ENCODE measurements around the gene TMEM163. TPM values are rescaled to one million over a fixed set of nuclear protein-coding genes. Genes with fewer than 3 reads are reported as not detected.

The TMEM163 gene
- total RNA-seq, 1 donor from 2014 or later, result 0.21 TPM

DNA sequence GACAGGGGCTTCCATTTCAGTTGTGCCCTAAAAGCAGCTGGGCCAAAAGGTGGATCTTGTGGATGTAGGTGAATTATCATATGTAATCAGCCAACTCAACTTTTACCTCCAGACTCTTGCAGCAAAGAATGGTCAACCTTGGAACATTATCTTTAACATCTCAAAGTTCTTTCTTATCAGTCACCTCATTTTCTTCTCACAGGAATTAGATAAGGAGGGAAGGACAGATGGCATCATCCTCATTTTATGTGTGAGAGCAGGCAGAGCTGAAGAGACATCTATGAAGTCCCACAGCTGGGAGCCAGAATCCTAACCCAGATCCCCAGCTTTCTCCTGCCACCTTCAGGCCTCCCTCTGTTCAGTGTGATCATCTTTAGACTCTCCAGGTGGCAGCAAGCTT is 282.9 kb downstream of the TMEM163 start:
- Mint-ChIP-seq H3K27me3 (ENCODE audit: insufficient read depth) (no peaks in the 10 kb centered on the region), H3K4me3 (no peak overlapping the region), H3K36me3 (ENCODE audit: low read depth) (peaks cover 5% of the 10 kb centered on the region), H3K9me3 (no peaks in the 10 kb centered on the region), H3K4me1 (ENCODE audit: low read depth) (no peaks in the 10 kb centered on the region), H3K27ac (no peak overlapping the region)
- intact Hi-C loops (cut with micrococcal nuclease), result no loop called here
- no peak for DNase-seq (ENCODE audit: low spot score)

DNA sequence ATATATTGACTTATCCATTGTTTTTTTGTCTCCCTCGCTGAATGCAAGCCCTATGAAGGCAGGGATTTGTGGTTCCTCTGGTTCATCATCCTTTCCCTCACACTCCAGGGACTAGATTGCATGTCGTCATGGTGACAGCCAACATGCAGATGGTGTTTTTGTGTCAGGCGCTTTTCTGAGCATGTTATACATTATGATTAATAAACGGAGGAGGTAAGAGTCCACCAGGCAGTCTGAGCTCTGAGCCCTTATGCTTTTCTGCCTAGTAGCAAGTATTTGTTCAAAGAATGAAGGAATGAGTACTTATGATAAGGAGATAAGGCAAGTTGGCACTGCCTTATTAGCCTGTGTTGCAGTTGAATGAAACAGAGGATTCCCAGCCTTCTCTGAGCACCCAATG is 283.3 kb downstream of the TMEM163 start:
- H3K4me3 Mint-ChIP-seq, result no peak overlapping the region
- H3K36me3 Mint-ChIP-seq (ENCODE audit: low read depth), result peaks cover 5% of the 10 kb centered on the region
- no peak for DNase-seq (ENCODE audit: low spot score)
- no peaks in the 10 kb centered on the region for H3K9me3 Mint-ChIP-seq
- H3K27me3 Mint-ChIP-seq (ENCODE audit: insufficient read depth), result no peaks in the 10 kb centered on the region
- intact Hi-C loops (cut with micrococcal nuclease), result no loop called here
- H3K27ac Mint-ChIP-seq, result no peak overlapping the region
- no peaks in the 10 kb centered on the region for H3K4me1 Mint-ChIP-seq (ENCODE audit: low read depth)

DNA sequence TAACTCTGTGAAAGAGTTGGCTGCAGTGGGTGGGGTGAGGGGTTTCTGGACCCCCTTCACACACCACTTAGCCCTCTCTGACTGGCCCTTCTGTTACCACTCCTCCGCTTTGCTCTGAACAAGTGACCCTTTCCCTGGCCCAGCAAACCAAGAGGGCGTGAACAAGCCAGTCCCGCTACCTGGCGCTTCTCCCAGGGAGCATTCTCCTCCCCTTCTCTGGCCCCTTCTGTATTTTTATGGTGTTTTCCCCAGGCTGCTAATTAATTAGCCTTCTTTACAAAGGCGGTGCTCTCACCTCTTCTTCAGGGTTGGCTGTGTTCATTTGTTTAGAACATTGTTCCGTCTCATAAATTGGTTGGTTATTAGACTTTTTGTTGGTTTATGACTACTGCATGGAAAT is 284.8 kb downstream of the TMEM163 start:
- no peaks in the 10 kb centered on the region for H3K27me3 Mint-ChIP-seq (ENCODE audit: insufficient read depth)
- H3K36me3 Mint-ChIP-seq (ENCODE audit: low read depth), result peaks cover 5% of the 10 kb centered on the region
- no peaks in the 10 kb centered on the region for H3K4me1 Mint-ChIP-seq (ENCODE audit: low read depth)
- no peak for DNase-seq (ENCODE audit: low spot score)
- intact Hi-C loops (cut with micrococcal nuclease), result no loop called here
- no peak overlapping the region for H3K4me3 Mint-ChIP-seq
- no peaks in the 10 kb centered on the region for H3K9me3 Mint-ChIP-seq
- H3K27ac Mint-ChIP-seq, result no peak overlapping the region

DNA sequence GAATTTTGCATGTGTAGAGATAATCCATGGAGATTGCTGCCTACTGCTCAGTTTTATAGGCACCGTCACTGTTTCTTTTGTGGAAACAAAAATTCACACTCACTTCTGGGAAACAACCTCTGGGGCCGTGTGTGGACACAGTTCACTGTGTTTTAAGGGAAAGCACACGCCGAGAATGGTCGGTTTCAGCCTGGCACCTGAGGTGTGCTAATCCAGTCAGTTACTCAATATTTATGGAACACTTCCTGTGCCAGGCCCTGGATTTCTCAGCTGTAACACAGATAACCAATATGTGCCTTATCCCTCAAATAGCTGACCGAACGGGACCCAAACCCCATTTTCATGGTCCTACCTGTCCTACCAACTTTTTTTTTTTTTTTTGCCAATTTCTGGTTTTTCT is 285.3 kb downstream of the TMEM163 start:
- Mint-ChIP-seq H3K36me3 (ENCODE audit: low read depth) (peaks cover 5% of the 10 kb centered on the region), H3K9me3 (no peaks in the 10 kb centered on the region), H3K4me3 (no peak overlapping the region), H3K4me1 (ENCODE audit: low read depth) (no peaks in the 10 kb centered on the region), H3K27ac (no peak overlapping the region), H3K27me3 (ENCODE audit: insufficient read depth) (no peaks in the 10 kb centered on the region)
- no peak for DNase-seq (ENCODE audit: low spot score)
- intact Hi-C loops (cut with micrococcal nuclease), result no loop called here

DNA sequence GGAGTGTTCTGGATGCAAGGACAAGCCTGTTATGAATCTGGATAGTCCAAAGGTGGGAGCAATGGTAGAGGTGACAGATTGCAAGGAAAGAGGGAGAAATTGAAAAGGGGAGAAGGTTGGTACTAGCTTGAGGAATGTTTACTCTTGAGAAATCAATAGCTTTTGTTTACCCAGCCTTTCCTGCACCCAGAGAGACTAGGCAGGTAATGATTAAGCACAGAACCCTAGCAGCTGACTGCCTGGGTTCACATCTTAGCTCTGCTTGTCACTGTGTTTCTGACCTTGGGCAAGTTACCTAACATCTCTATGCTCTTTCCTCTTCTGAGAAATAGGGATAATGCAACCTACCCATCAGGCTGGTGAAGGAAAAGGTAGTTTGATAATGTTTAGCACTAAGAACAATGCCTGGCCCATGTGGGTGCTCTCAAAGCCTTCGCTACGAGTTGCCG is 286.3 kb downstream of the TMEM163 start:
- no peaks in the 10 kb centered on the region for H3K4me1 Mint-ChIP-seq (ENCODE audit: low read depth)
- DNase-seq (ENCODE audit: low spot score), result no peak
- H3K9me3 Mint-ChIP-seq, result no peaks in the 10 kb centered on the region
- H3K36me3 Mint-ChIP-seq (ENCODE audit: low read depth), result peaks cover 6% of the 10 kb centered on the region
- H3K27ac Mint-ChIP-seq, result no peak overlapping the region
- intact Hi-C loops (cut with micrococcal nuclease), result no loop called here
- H3K27me3 Mint-ChIP-seq (ENCODE audit: insufficient read depth), result no peaks in the 10 kb centered on the region
- H3K4me3 Mint-ChIP-seq, result no peak overlapping the region

DNA sequence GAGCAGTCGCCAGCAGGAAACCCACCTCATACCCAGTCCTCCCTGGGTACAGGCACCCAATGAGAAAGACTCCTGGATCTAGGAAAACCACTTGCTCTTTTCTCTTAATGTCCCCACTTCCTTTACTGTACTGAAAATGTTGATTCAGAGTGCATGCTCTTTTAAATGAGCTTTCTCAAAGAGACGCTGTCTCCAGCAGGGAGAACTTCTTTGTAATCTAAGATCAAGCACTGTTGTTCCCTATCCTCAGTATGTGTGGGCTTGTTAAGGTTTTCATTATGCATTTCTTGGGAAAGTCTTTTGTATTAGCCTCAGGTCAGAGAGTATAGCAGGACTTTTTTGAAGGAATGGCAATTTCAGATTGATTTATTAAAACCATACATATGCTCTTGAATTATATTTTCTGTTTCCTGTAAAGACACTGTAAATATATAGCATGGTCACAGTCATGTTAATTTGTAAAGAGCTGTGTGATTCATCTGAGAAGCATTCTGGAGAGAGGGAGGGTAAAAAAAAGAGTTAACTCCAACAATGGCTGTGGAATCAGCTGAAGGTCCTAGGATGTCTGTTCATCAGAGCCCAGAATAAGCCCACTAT is 286.9 kb downstream of the TMEM163 start:
- Mint-ChIP-seq H3K27me3 (ENCODE audit: insufficient read depth) (no peaks in the 10 kb centered on the region), H3K27ac (no peak overlapping the region), H3K4me3 (no peak overlapping the region), H3K9me3 (no peaks in the 10 kb centered on the region), H3K36me3 (ENCODE audit: low read depth) (peaks cover 6% of the 10 kb centered on the region), H3K4me1 (ENCODE audit: low read depth) (no peaks in the 10 kb centered on the region)
- intact Hi-C loops (cut with micrococcal nuclease), result no loop called here
- no peak for DNase-seq (ENCODE audit: low spot score)

DNA sequence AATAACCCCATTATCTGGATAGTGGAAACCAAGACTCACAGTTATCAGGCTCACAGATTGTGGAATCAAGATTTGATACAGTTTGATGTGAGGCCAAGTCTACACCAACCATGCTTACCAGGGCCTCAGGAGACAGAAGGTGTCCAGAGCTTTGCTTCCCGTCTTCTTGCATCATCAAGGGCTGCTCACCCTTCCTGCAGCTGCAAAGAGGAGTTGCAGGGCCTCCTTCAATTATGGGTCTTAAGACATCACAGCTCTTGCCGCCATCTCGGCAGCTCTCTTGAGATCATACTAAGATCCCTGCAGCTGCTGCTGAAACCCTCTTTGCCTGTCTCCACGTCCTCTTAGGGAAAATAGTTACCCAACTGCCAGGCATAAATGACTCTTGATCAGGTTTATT is 288.9 kb downstream of the TMEM163 start:
- Mint-ChIP-seq H3K4me3 (no peak overlapping the region), H3K9me3 (no peaks in the 10 kb centered on the region), H3K27me3 (ENCODE audit: insufficient read depth) (no peaks in the 10 kb centered on the region), H3K27ac (no peak overlapping the region), H3K4me1 (ENCODE audit: low read depth) (peaks cover 14% of the 10 kb centered on the region), H3K36me3 (ENCODE audit: low read depth) (peaks cover 5% of the 10 kb centered on the region)
- DNase-seq (ENCODE audit: low spot score), result no peak
- intact Hi-C loops (cut with micrococcal nuclease), result no loop called here

DNA sequence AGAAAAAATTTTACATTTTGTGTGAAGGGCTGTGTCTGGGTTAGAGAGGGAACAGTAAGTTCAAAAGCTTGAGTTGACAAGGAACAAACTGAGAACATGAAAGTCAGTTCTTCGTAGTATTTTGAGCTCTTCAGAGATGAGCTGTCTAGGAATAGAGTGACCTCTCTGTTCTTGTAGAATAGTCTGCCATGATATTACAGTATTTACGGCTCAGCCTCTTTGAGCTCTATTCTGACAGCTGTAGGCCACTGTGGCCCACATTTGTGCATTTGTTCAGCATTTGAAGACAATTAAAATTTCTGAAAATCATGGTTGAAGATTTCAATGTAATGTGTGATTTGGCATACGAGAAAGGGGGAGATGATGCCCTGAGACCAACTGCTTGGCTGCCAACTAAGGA is 292.1 kb downstream of the TMEM163 start:
- Mint-ChIP-seq H3K4me3 (no peak overlapping the region), H3K27ac (no peak overlapping the region), H3K4me1 (ENCODE audit: low read depth) (peaks cover 17% of the 10 kb centered on the region), H3K36me3 (ENCODE audit: low read depth) (peaks cover 6% of the 10 kb centered on the region), H3K9me3 (no peaks in the 10 kb centered on the region), H3K27me3 (ENCODE audit: insufficient read depth) (no peaks in the 10 kb centered on the region)
- intact Hi-C loops (cut with micrococcal nuclease), result no loop called here
- no peak for DNase-seq (ENCODE audit: low spot score)

DNA sequence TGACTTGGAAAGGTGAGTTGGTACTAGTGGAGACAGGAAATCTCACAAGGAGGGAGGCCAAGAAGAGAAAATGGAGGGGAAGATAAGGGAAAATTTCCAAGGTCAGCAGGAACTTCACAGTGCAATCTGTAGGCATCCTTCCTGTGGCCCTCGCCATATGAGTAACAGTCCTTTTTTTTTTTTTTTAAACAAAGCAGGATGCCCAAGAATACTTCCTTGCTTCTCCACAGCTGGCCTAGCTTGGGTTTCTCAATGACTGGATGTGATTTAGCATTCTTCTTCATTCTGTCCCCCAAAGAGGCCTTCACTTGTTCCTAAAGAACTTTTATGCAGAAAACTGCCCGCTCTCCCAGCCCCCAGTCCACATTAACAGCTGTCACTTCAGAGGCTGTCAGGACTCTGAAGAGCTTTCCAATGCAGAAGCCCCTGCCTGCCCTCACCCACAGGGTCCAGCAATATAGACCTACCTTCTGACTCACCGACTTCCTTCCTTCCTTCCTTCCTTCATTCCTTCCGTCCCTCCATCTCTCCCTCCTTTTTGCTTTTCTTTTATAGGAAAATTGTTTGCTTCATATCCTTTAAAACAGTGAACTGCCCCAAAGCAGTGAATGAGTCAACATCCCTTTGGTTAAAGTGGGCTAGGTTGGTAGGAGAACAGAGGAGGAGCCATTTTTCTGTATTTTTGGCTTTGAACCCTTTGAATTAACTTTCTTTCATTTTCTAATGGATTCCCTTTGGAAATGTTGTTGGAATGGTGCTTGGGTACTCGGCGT is 292.9 kb downstream of the TMEM163 start:
- Mint-ChIP-seq H3K4me3 (no peak overlapping the region), H3K9me3 (no peaks in the 10 kb centered on the region), H3K4me1 (ENCODE audit: low read depth) (peaks cover 17% of the 10 kb centered on the region), H3K27me3 (ENCODE audit: insufficient read depth) (no peaks in the 10 kb centered on the region), H3K27ac (no peak overlapping the region), H3K36me3 (ENCODE audit: low read depth) (peaks cover 6% of the 10 kb centered on the region)
- DNase-seq (ENCODE audit: low spot score), result no peak
- intact Hi-C loops (cut with micrococcal nuclease), result no loop called here

DNA sequence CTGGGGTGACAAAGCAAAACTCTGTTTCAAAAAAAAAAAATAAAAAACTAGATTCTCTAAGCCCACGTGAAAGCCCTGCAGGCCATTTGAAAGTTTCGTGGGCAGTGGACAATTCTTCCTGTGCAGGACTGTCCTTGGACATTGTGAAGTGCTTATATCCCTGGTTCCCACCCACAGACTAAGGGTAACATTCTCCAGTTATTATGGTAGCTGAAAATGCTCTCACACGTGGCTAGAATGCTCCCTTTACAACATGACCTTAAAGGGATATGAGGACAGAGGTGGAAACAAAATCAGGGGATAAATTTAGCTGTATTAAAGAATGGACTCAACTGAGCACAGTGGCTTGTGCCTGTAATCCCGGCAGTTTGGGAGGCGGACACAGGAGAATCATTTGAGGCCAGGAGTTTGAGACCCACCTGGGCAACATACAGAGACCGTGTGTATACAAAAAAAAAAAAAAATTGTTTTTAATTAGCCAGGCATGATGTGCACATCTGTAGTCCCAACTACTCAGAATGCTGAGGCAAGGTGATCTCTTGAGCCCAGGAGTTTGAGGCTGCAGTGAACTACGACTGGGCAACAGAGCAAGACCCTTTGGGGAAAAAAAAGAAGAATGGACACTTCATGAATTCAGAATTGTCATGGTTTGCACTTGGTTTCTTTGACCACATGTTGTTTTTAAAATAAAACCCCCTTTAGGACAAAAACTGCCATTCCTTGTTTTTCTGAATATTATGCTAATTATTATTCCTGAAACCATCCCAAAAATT is 297.1 kb downstream of the TMEM163 start:
- intact Hi-C loops (cut with micrococcal nuclease), result no loop called here
- DNase-seq (ENCODE audit: low spot score), result no peak
- Mint-ChIP-seq H3K36me3 (ENCODE audit: low read depth) (peaks cover 5% of the 10 kb centered on the region), H3K9me3 (no peaks in the 10 kb centered on the region), H3K27ac (no peak overlapping the region), H3K4me3 (no peak overlapping the region), H3K4me1 (ENCODE audit: low read depth) (peaks cover 17% of the 10 kb centered on the region), H3K27me3 (ENCODE audit: insufficient read depth) (no peaks in the 10 kb centered on the region)

DNA sequence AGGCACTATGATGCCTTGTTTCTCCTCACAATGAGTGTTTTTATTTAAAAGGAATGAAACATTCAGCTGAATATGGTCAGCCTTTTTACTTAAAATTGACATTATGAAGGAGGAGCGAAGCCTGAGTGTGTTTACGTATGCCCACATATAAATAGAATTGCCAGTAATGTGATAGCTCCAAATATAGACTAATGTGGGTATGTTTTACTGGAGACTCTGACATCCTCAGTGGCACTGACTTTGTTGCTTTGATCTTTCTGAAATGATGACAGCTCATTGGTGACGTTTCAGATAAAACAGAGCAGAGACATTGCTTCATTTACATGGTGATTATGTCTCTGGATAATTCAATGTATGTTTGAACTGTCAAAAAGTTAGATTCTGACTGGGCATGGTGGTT is 297.9 kb downstream of the TMEM163 start:
- no peak for DNase-seq (ENCODE audit: low spot score)
- Mint-ChIP-seq H3K27me3 (ENCODE audit: insufficient read depth) (no peaks in the 10 kb centered on the region), H3K9me3 (no peaks in the 10 kb centered on the region), H3K4me1 (ENCODE audit: low read depth) (peaks cover 13% of the 10 kb centered on the region), H3K4me3 (no peak overlapping the region), H3K36me3 (ENCODE audit: low read depth) (peaks cover 5% of the 10 kb centered on the region), H3K27ac (no peak overlapping the region)
- intact Hi-C loops (cut with micrococcal nuclease), result no loop called here

DNA sequence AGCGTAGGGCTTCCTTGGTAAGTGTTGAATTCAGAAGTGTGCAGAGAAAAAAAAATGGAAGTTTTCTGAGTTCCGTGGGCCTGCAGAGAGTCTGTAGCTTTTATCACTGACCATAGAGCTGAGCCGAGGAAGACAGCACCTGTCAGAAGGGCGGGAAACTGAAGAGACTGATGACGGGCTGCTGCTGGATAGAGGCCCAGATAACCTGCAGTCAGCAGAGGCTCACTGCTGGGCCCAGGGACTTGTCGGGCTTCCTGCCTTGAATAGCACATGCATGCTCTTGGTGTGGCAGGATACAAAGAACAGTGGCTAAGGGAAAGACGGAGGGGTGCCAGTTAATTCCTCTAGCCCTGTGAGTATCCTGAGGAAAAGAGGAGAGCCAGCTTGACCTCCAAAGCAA is 298.5 kb downstream of the TMEM163 start:
- peaks cover 7% of the 10 kb centered on the region for H3K4me1 Mint-ChIP-seq (ENCODE audit: low read depth)
- intact Hi-C loops (cut with micrococcal nuclease), result no loop called here
- no peaks in the 10 kb centered on the region for H3K9me3 Mint-ChIP-seq
- H3K27me3 Mint-ChIP-seq (ENCODE audit: insufficient read depth), result no peaks in the 10 kb centered on the region
- DNase-seq (ENCODE audit: low spot score), result no peak
- no peak overlapping the region for H3K27ac Mint-ChIP-seq
- H3K36me3 Mint-ChIP-seq (ENCODE audit: low read depth), result peaks cover 5% of the 10 kb centered on the region
- no peak overlapping the region for H3K4me3 Mint-ChIP-seq

DNA sequence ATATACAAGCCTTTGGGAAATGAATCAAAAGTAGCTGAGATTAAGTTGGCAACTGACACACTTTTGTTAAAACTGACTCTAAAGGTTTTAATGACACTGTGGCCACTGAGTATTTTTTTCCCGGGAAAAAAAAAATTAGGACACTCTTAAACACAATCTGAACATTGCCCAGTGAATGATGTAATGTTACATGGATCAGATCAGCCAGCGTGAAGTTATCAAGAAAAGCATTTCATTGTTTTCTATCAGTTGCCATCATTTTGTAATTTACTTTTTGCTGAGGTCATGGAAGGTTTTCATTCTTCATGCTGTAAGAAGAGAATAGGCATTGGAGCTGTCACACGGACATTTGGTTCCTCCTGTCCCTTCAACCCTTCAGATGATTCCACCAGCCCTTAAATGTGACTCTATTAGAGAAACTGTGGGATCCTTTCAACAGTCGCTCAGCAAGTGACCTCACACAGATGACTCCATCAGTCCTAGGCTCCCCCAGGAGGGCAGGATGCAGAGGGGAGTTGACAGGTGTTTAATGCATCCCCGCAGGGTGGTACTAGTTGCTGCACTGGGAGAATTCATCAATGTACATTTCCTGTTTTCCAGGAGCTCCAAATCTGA is 300.7 kb downstream of the TMEM163 start:
- no peaks in the 10 kb centered on the region for H3K27me3 Mint-ChIP-seq (ENCODE audit: insufficient read depth)
- peaks cover under 1% of the 10 kb centered on the region for H3K36me3 Mint-ChIP-seq (ENCODE audit: low read depth)
- H3K9me3 Mint-ChIP-seq, result no peaks in the 10 kb centered on the region
- no peaks in the 10 kb centered on the region for H3K4me1 Mint-ChIP-seq (ENCODE audit: low read depth)
- intact Hi-C loops (cut with micrococcal nuclease), result no loop called here
- no peak overlapping the region for H3K27ac Mint-ChIP-seq
- DNase-seq (ENCODE audit: low spot score), result no peak
- H3K4me3 Mint-ChIP-seq, result no peak overlapping the region
